Measurements from ENCODE around the gene ERG28. TPM values are rescaled to one million over a fixed set of nuclear protein-coding genes. Genes with fewer than 3 reads are reported as not detected.

The ERG28 gene, protein sequence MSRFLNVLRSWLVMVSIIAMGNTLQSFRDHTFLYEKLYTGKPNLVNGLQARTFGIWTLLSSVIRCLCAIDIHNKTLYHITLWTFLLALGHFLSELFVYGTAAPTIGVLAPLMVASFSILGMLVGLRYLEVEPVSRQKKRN
- total RNA-seq (2014; rRNA removed; shearing (Covaris generic)) (9.8 and 10.6 TPM in 2 replicates), total RNA-seq (2022) (22.8 and 24.0 TPM in 2 replicates), Bru-seq, nascent RNA (percentile 64 among the genes with signal in this experiment), BruChase-seq, experiment 1, labeled RNA remaining after a 6-hour chase (percentile 79 among the genes with signal in this experiment), BruChase-seq, experiment 2, labeled RNA remaining after a 2-hour chase (percentile 71 among the genes with signal in this experiment)
- long read RNA-seq, transcript ERG28-201 (5 exons, 2,633 nt) = major isoform, 108 of 126 reads
- long read RNA-seq, partial matches to known transcripts = 5 of 126 reads
- long read RNA-seq, other reads (novel, unspliced or antisense) = 13 of 126 reads

DNA sequence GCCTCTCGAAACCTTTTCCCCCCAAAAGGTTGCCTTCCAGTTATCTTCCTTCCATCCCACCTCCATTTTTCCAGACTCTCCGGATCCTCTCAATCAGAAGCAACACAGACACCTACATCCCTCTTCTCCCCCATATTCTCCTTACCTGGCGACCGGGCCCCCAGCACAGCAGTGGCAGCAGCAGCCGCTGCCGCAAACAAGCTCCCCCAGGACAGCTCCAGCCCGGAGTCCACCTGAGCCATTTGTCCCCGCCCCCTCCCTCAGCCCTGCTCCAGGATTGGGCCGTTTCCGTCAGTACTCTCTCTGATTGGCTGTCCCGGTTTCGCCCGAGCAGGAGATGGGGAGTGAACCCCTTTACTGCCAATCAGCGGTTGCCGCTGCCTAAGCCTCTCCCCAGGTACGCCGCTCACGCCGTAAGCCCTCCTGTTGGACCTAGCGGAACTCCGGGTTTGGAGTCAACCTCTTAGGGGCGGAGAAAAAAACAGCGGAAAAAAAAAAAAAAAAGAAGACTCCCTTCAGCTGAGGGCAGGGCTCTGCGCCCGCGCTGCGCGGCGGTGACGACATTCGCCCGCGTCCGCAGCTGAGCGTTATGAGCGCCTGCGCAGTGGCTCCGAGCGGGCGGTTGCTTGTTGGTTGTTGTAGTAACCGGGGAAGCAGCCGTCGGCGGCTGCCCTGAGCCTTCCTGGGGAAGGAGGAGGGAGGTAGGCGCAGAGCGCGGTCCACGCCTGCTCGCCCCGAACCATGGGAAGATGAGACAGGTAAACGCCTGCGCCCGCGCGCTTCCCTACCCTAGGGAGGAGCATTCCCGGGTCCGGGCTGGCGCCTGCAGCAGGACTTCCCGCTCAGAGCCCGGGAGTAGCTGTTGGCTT lies at the start of gene ERG28, which contains the start of gene TTLL5:
ERG28 (minus strand) TSS at position 247 of the 869 bp plus-strand sequence. CDS start 3,374 bp downstream, outside the sequence.
TTLL5 (plus strand) TSS at position 617 of the 869 bp plus-strand sequence. CDS start 1,904 bp downstream, outside the sequence.
- H2AFZ ChIP-seq (ENCODE audit: low read length) = peak within 1 kb of the TSS; percentile 97
- peak within 1 kb of the TSS; percentile 56 for H3K27ac ChIP-seq (ENCODE audit: low read depth, low read length, poor library complexity, severe bottlenecking)
- H3K9me2 ChIP-seq (ENCODE audit: insufficient read depth, low read length) = no peaks in the 10 kb centered on the region
- peaks cover 18% of the 10 kb centered on the region for H3K4me1 ChIP-seq (ENCODE audit: insufficient read depth, low read length, poor library complexity, severe bottlenecking)
- no peak for TF ChIP-seq EZH2phosphoT487 (IDR thresholded peaks at IDR 0.05; ENCODE audit: borderline replicate concordance, low read depth, low read length)
- TF ChIP-seq, protein P1, sequence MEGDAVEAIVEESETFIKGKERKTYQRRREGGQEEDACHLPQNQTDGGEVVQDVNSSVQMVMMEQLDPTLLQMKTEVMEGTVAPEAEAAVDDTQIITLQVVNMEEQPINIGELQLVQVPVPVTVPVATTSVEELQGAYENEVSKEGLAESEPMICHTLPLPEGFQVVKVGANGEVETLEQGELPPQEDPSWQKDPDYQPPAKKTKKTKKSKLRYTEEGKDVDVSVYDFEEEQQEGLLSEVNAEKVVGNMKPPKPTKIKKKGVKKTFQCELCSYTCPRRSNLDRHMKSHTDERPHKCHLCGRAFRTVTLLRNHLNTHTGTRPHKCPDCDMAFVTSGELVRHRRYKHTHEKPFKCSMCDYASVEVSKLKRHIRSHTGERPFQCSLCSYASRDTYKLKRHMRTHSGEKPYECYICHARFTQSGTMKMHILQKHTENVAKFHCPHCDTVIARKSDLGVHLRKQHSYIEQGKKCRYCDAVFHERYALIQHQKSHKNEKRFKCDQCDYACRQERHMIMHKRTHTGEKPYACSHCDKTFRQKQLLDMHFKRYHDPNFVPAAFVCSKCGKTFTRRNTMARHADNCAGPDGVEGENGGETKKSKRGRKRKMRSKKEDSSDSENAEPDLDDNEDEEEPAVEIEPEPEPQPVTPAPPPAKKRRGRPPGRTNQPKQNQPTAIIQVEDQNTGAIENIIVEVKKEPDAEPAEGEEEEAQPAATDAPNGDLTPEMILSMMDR (conservative IDR thresholded peaks at IDR 0.05; ENCODE audit: low read length) = no peak
- no TSS peak for BruUV-seq (replicated peaks)
- H3K4me3 ChIP-seq (ENCODE audit: low read depth, low read length, poor library complexity, severe bottlenecking) = peak within 1 kb of the TSS; percentile 95
- ChIA-PET POLR2A (interaction anchor here (0.6 to 2.1 kb wide), 15 partner anchors 10 to 1061 kb away, joined by 3 to 8 read pairs (median 3); no protein-coding TSS in a partner anchor), CTCF (ENCODE audit: unreplicated experiment) (interaction anchor here (0.6 to 1.0 kb wide), 2 partner anchors 13 to 24 kb away, joined by 3 read pairs; no protein-coding TSS in a partner anchor)
- H3K36me3 ChIP-seq (ENCODE audit: insufficient read depth, low read length) = peaks cover 29% of the 10 kb centered on the region
- intact Hi-C loops (cut with micrococcal nuclease; ENCODE audit: unreplicated experiment) = no loop called here
- H3K9me3 ChIP-seq (ENCODE audit: low read length) = no peaks in the 10 kb centered on the region
- peak within 1 kb of the TSS; percentile 97 for H3K4me2 ChIP-seq (ENCODE audit: low read length)
- no peaks in the 10 kb centered on the region for H4K20me1 ChIP-seq (ENCODE audit: insufficient read depth, low read length)
- peaks cover 27% of the 10 kb centered on the region; the same call in 1 of the 2 replicates for H3K79me2 ChIP-seq (ENCODE audit: insufficient read depth, low read depth, low read length)
- peak; percentile 98 for DNase-seq (ENCODE audit: low spot score)

DNA sequence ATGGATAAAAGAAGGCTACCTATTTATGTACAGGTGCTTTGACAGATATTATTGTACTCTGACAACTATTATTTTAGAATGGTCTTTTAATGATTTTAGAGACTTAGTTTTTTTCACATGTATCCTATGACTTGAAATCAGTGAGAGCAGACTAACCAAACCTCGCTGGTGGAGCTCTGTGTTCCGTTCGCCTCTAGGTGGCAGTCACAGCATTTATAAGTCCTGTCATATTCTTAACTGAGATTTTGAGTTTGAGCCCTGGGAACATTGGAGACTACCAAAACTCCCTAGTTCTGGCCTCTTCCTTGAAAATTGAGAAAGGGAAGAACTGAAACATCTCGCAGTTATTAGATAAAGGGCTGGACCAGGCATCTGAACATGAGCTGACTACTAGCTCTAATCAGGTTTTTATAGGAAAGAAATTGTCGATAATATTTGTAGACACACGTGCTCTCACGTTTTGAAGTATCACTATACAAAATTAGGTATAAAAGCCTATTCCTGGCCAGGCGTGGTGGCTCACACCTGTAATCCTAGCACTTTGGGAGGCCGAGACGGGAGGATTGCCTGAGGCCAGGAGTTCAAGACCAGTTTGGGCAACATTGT lies 48.6 kb upstream of the ERG28 start:
- Histone ChIP-seq H4K20me1 (ENCODE audit: insufficient read depth, low read length) (no peaks in the 10 kb centered on the region), H2AFZ (ENCODE audit: low read length) (no peak overlapping the region), H3K9me3 (ENCODE audit: low read length) (no peaks in the 10 kb centered on the region), H3K4me1 (ENCODE audit: insufficient read depth, low read length, poor library complexity, severe bottlenecking) (no peaks in the 10 kb centered on the region), H3K9me2 (ENCODE audit: insufficient read depth, low read length) (no peaks in the 10 kb centered on the region), H3K79me2 (ENCODE audit: insufficient read depth, low read depth, low read length) (no peaks in the 10 kb centered on the region), H3K4me2 (ENCODE audit: low read length) (no peak overlapping the region), H3K27ac (ENCODE audit: low read depth, low read length, poor library complexity, severe bottlenecking) (no peak overlapping the region), H3K4me3 (ENCODE audit: low read depth, low read length, poor library complexity, severe bottlenecking) (no peak overlapping the region), H3K36me3 (ENCODE audit: insufficient read depth, low read length) (peaks cover 35% of the 10 kb centered on the region; the same call in 1 of the 2 replicates)
- no peak for TF ChIP-seq EZH2phosphoT487 (IDR thresholded peaks at IDR 0.05; ENCODE audit: borderline replicate concordance, low read depth, low read length)
- TF ChIP-seq, protein P1 (conservative IDR thresholded peaks at IDR 0.05; ENCODE audit: low read length) = peak; percentile 99
- peak; percentile 76 for DNase-seq (ENCODE audit: low spot score)
- ChIA-PET POLR2A (interaction anchor here (0.8 to 1.0 kb wide), 3 partner anchors 21 to 276 kb away, joined by 3 to 11 read pairs (median 3); partner anchors contain the start of gene IFT43), CTCF (ENCODE audit: unreplicated experiment) (interaction anchor here (0.5 to 1.0 kb wide), 2 partner anchors 273 to 1238 kb away, joined by 3 read pairs; no protein-coding TSS in a partner anchor)
- no TSS peak for BruUV-seq (replicated peaks)
- intact Hi-C loops (cut with micrococcal nuclease; ENCODE audit: unreplicated experiment) = loop anchor here (1.0 to 10.0 kb wide), 3 partner anchors 195 to 678 kb away; no protein-coding TSS in a partner anchor
